ENCODE measurements around the gene PHKA1.
A peak's percentile ranks its signal among the peaks of the same experiment; 100 is the strongest.
"Not testable (repeated sequence)": the region's sequence is repeated elsewhere in the genome, so short reads cannot be mapped to it uniquely, and the experiment has no call there.

The PHKA1 gene

GRCh38 chrX:72663737-72664136, 50.4 kb downstream of the PHKA1 start:
- no peak for DNase-seq

GRCh38 chrX:72662020-72662747, 51.9 kb downstream of the PHKA1 start:
- DNase-seq = no peak

GRCh38 chrX:72659723-72660122, 54.4 kb downstream of the PHKA1 start:
- DNase-seq = no peak

- peak in 1 of 3 experiments; percentile 47 for DNase-seq
Observed at GRCh38 chrX:72652082-72652481, 62.0 kb downstream of the PHKA1 start.

DNA sequence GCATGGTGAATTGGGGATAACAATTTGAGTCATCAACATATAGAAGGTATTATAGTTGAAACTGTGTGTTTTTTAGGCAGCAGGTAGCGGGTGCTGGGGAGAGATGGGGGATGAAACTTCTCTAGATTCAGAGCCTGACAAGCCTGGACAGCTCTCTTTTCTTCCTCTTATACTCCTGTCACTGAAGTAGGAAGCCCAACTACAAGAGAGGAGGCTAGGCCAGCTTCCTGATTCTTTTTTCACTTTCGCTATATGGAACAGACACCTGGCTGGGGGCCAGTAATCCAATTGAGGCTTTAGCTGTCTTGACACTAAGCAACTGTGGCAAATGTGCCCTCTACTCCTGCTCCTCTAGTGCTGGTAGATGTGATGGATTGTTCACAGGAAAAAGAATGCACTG, 69.2 kb downstream of the PHKA1 start:
- no peak for DNase-seq

- DNase-seq = no peak
Observed at GRCh38 chrX:72641611-72642010, 72.5 kb downstream of the PHKA1 start.

GRCh38 chrX:72635930-72636329, 78.2 kb downstream of the PHKA1 start:
- no peak for DNase-seq

GRCh38 chrX:72634331-72634730, 79.8 kb downstream of the PHKA1 start:
- DNase-seq = no peak

- DNase-seq = no peak
Observed at GRCh38 chrX:72630185-72630584, 83.9 kb downstream of the PHKA1 start.

DNA sequence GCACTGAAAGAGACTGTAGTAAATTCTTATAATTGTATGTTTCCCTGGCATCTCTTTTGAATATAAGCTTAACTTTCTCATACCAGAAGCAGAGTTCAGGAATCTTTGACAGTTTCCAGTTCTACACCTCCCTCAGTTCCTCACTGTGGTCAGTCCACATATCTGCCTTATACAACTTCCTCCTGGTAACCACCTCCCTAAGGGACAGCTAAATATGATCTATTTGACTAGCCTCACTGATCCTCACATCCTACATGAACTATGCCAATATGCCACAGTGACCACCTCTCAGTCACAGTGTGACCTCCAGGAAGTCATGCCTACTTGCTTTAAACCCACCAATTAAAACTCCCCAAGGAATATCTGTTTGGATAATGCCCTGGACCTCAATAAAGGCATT, 89.9 kb downstream of the PHKA1 start:
- no peak for DNase-seq

GRCh38 chrX:72621625-72622485, 92.3 kb downstream of the PHKA1 start:
- DNase-seq = no peak

DNA sequence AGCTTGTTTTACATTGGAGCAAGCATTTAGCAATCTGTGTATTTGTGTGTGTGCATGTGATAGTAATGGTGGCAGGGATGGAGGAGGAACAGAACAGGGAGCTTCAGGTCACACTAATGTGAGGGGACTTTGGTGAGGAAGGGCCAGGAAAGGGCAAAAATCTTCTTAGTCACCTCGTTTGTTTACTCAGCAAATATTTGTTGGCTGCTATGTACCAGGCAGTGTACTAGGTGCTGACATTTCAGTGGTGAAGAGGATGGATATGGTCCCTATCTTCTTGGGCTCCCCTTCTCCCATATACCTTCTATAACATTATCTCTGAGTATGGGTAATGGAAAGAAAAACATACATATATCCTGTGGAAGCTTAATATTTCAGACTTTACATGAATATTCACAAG, 92.9 kb downstream of the PHKA1 start:
- DNase-seq = no peak

- DNase-seq = no peak
Observed at GRCh38 chrX:72620550-72621145, 93.5 kb downstream of the PHKA1 start.

DNA sequence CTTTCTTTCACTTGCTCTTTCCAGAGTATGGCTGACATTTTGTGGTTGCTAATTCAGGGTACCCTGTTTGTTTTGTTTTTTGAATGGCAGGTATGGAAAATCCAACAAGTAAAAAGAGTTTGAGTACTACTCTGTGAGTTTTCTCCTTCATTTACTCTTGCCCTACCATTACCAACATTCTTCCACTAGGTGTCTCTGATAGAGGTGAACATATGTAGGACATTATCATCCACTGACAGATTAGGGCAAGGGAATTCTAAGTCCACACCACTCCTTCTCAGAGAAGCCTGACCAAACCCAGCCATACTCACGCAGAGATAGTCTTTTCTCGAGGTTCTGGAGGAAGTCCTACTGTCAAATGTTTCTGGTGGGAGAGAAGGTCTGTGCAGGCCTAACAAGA, 104.8 kb downstream of the PHKA1 start:
- DNase-seq = peak in 1 of 3 experiments; percentile 4

GRCh38 chrX:72604705-72605104, 109.4 kb downstream of the PHKA1 start:
- DNase-seq = no peak

DNA sequence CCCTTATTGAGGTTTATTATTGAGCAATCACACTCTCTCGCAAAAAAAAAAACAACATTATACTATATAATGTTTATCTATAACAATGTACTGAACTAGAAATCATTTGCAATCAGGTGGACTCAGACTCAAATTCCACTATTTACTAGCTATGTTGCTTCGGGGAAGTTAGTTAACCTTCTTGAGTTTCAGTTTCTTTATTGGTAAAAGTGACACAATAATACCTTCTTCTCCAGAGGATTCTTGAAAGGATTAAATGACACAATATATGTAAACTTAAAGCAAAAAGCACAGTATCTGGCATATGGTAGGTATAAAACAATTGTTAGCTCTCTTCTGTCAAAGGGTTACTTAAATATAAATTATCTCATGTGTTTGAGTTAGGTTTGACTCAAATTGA, 110.0 kb downstream of the PHKA1 start:
- DNase-seq = no peak

DNA sequence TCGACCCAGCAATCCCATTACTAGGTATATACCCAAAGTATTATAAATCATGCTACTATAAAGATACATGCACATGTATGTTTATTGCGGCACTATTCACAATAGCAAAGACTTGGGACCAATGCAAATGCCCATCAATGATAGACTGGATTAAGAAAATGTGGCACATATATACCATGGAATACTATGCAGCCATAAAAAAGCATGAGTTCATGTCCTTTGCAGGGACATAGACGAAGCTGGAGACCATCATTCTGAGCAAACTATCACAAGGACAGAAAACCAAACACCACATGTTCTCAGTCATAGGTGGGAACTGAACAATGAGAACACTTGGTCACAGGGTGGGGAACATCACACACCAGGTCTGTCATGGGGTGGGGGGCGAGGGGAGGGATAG, 123.1 kb downstream of the PHKA1 start:
- DNase-seq = not testable (repeated sequence)

DNA sequence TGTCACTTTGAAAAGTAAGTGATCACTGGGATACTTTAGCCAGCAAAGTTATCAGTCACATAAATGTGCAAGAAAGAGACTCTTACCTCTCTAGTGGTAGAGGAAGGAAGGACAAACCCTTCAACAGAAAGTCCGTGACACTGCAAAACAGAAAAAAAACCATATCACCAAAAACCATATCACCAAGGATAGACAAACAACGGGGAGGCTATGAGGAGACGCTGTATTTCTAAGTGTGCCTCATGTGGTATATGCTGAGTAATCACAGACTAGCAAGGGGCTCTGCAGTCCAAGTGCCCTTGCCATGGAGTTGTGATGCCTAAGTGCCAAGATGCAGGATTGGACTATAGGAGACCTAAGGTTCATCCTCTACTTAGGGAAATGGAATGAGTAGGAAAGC, 129.9 kb downstream of the PHKA1 start:
- DNase-seq = no peak

GRCh38 chrX:72576141-72576894, 137.8 kb downstream of the PHKA1 start:
- no peak for DNase-seq

- DNase-seq = no peak
Observed at GRCh38 chrX:72573158-72573511, 141.0 kb downstream of the PHKA1 start.

- DNase-seq = peak; percentile 68 to 94 (median 93)
Observed at GRCh38 chrX:72572248-72573157, 141.6 kb downstream of the PHKA1 start, which contains the start of gene HDAC8. HDAC8 (minus strand) TSS chrX:72572843; CDS start chrX:72572761, 82 bp downstream.

DNA sequence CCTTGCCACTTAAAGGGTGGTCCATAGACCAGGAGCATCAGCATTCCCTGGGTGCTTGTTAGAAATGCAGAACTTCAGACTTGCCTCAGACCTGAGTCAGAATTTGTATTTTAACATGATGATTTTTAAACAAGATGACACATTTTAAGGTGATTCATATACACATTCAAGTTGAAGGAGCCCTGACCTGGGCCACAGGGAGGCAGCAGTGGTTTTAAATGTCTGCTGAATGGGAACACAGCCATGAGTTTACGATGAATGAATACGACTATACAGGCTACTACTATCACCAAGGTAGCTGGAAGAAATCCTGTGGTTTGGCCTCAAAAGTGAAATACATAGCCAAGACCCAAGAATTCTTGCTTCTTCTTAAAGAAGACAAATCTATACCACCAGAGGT, 144.3 kb downstream of the PHKA1 start:
- no peak for DNase-seq

Measured in NCI-H1417 (cell line).